Heart left ventricle (tissue), 16 donors: ENCODE results near the gene LGSN. TPM values are rescaled to one million over a fixed set of nuclear protein-coding genes. Genes with fewer than 3 reads are reported as not detected.
"Not testable (repeated sequence)": the region's sequence is repeated elsewhere in the genome, so short reads cannot be mapped to it uniquely, and the experiment has no call there.

Source experiments
- ATAC-seq, 4 donors: fragments of 200-7000 bp; cut with Tn5 transposase; one replicate each; pipeline ENCODE4 v1.9.1; 2020 to 2022; ENCODE audit warnings: moderate library complexity in 4 of 4, mild to moderate bottlenecking in 3 of 4, moderate number of reproducible peaks in 1 of 4
- DNase-seq, 5 donors: peaks; one replicate each; pipeline ENCODE4 v3.0.0-alpha.2; 2020
- H3K27ac ChIP-seq, 12 donors: fragments of 200-600 bp; sonication (generic) in 4 of 12; one replicate each; pipeline versions ENCODE4 v1.5.0 to v1.8.0; 2016 to 2022; ENCODE audit warnings: mild to moderate bottlenecking in 2 of 12
- H3K27me3 ChIP-seq, 9 donors: fragments of 200-600 bp; sonication (generic) in 2 of 9; one replicate each; pipeline versions ENCODE4 v1.5.1 to v1.8.0; 2016 to 2022; ENCODE audit warnings: mild to moderate bottlenecking in 3 of 9
- H3K36me3 ChIP-seq, 9 donors: fragments of 200-600 bp; sonication (generic) in 2 of 9; one replicate each; pipeline versions ENCODE4 v1.5.0 to v1.8.0; 2018 to 2022; ENCODE audit warnings: mild to moderate bottlenecking in 2 of 9
- H3K4me1 ChIP-seq, 12 donors: fragments of 200-600 bp; sonication (generic) in 4 of 12; one replicate each; pipeline versions ENCODE4 v1.5.0 to v1.8.0; 2016 to 2022; ENCODE audit warnings: mild to moderate bottlenecking in 3 of 12
- H3K4me3 ChIP-seq, 12 donors: fragments of 200-600 bp; sonication (generic) in 4 of 12; one replicate each; pipeline versions ENCODE4 v1.5.0 to v1.8.0; 2017 to 2022; ENCODE audit warnings: mild to moderate bottlenecking in 9 of 12, moderate library complexity in 4 of 12
- H3K9me3 ChIP-seq, 12 donors: fragments of 200-600 bp; sonication (generic) in 4 of 12; one replicate each; pipeline versions ENCODE4 v1.5.0 to v1.8.0; 2016 to 2022; ENCODE audit warnings: mild to moderate bottlenecking in 1 of 12
- POLR2A ChIP-seq, 2 donors: fragments of 450-650 bp; IDR thresholded peaks; one replicate each; pipeline ENCODE4 v1.6.1; 2017; ENCODE audit warnings: antibody characterized with exemption in 2 of 2, mild to moderate bottlenecking in 2 of 2, moderate library complexity in 2 of 2
- WGBS, 4 donors: extraction: QIAGEN DNeasy Blood & Tissue Kit in 2 of 4; methylation state at CpG; one replicate each; pipeline versions ENCODE4 v1.1.5 to v1.1.7; 2013 to 2018; 5-methylcytosine and 5-hydroxymethylcytosine counted together
- intact Hi-C, 10 donors: fragments of 100-400 bp; cut with DNase I; formaldehyde crosslinking; loops; one replicate each; pipeline versions ENCODE4 v1.11.1 to v1.14.2; 2022
- polyA plus RNA-seq, 2 donors: library from polyadenylated mRNA; stranded (reverse); fragments of 200-250 nt; gene quantifications; one replicate each; pipeline ENCODE4 v1.2.3, GENCODE V29; 2013
- total RNA-seq, 9 donors: library from RNA; depleted of rRNA in 2 of 9; stranded (reverse); fragments of >200 nt in 2 of 9; fragmentation: NEBNext Ultra II Directional in 3 of 9; extraction: Animal tissue kit (Norgen Biotek cat#: 25700) in 3 of 9; gene quantifications; one replicate each; pipeline versions ENCODE4 v1.1.0 to v1.2.4, GENCODE V29; 2016 to 2023
- TF ChIP-seq, protein P1 (sequence below), 12 donors: fragments of 200-600 bp; sonication (generic) in 4 of 12; IDR thresholded peaks; one replicate each; pipeline versions ENCODE4 v1.5.0 to v1.8.0; 2018 to 2022; ENCODE audit warnings: antibody characterized with exemption in 12 of 12, mild to moderate bottlenecking in 5 of 12
- donor health status: ischemic (EF 13 %, LVEDD 7.1; RV severe dilation, severe dysfunction).
- donor health status: healthy with polysubstance abuse.
- donor health status: DM: no; HTN: yes; CAD: no.
- donor health status: DM: no; HTN: no; CAD: no.
- donor health status: ischemic (EF 25% LVEDD 6.9; RV normal size, moderate dysfunction).
- donor health status: ischemic (EF 25% LVEDD 5.7; RV mildly dilated, moderate dysfunction).
- donor health status: healthy.
- donor health status: DM: yes; HTN: yes; CAD: no.
- donor health status: ischemic (EF 35%, LVEDD 5.7; RV mildly dilated, moderate dysfunction).
- donor health status: nonischemic (EF 11% LVEDD 7.7; RV severe dilation, severe dysfunction).
- donor health status: DM: yes; HTN: yes; CAD: no.
- donor health status: PGD.
- donor health status: ischemic (EF 29% LVEDD 5.4; RV normal size, mild dysfunction).
- donor health status: nonischemic (EF 23%, LVEDD 6.1; RV moderate dilation, normal function).

Gene LGSN
- total and polyA plus RNA-seq, 11 donors: not detected

DNA sequence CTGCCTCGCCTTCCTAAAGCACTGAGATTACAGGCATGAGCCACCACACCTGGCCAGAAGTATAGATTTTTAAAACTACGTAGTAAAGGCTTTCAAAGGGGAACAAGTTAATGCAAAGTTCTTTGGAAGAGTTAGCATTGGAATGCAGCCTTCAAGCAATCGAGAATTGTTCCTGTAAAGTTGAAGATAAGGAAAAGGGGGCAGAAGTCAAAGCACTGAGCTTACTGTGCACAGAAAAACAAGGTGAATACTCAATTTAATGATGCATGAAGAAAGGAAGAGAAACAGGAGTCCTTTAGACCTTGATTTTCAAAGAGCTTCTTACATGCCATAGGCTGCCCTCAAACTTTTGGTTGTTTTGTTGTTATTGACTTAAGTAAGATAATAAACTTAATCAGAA is 29.1 kb upstream of the LGSN start:
- ATAC-seq (no peak), DNase-seq (no peak)
- TF ChIP-seq, protein P1, sequence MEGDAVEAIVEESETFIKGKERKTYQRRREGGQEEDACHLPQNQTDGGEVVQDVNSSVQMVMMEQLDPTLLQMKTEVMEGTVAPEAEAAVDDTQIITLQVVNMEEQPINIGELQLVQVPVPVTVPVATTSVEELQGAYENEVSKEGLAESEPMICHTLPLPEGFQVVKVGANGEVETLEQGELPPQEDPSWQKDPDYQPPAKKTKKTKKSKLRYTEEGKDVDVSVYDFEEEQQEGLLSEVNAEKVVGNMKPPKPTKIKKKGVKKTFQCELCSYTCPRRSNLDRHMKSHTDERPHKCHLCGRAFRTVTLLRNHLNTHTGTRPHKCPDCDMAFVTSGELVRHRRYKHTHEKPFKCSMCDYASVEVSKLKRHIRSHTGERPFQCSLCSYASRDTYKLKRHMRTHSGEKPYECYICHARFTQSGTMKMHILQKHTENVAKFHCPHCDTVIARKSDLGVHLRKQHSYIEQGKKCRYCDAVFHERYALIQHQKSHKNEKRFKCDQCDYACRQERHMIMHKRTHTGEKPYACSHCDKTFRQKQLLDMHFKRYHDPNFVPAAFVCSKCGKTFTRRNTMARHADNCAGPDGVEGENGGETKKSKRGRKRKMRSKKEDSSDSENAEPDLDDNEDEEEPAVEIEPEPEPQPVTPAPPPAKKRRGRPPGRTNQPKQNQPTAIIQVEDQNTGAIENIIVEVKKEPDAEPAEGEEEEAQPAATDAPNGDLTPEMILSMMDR (IDR thresholded peaks at IDR 0.05): no peak
- no peak for TF ChIP-seq POLR2A (IDR thresholded peaks at IDR 0.05)
- intact Hi-C loops: loop anchor here in 1 of 10 donors (2.0 kb wide), 1 partner anchor 250 kb away; no protein-coding TSS in a partner anchor
- Histone ChIP-seq H3K36me3 (no peaks in the 10 kb centered on the region), H3K9me3 (no peaks in the 10 kb centered on the region), H3K4me3 (no peak overlapping the region), H3K4me1 (peaks cover 0 to 13% (median 0%) of the 10 kb centered on the region in 12 donors), H3K27ac (no peak overlapping the region), H3K27me3 (no peaks in the 10 kb centered on the region)
- 55 to 63% (median 58%) methylated on average over 3 of the region's 3 CpGs for WGBS, 4 donors

- H3K9me3 ChIP-seq: no peaks in the 10 kb centered on the region
- WGBS, 4 donors: 56 to 72% (median 65%) methylated on average over 2 of the region's 2 CpGs
- no peaks in the 10 kb centered on the region for H3K36me3 ChIP-seq
- no peak overlapping the region for H3K27ac ChIP-seq
- DNase-seq (no peak), ATAC-seq (no peak)
- intact Hi-C loops: no loop called here
- TF ChIP-seq POLR2A (IDR thresholded peaks at IDR 0.05): no peak
- TF ChIP-seq, protein P1 (IDR thresholded peaks at IDR 0.05): no peak
- peaks cover 0 to 5% (median 0%) of the 10 kb centered on the region in 12 donors for H3K4me1 ChIP-seq
- H3K4me3 ChIP-seq: no peak overlapping the region
- no peaks in the 10 kb centered on the region for H3K27me3 ChIP-seq
These were observed 27.8 kb upstream of the LGSN start for GRCh38 chr6:63347599-63347998.

DNA sequence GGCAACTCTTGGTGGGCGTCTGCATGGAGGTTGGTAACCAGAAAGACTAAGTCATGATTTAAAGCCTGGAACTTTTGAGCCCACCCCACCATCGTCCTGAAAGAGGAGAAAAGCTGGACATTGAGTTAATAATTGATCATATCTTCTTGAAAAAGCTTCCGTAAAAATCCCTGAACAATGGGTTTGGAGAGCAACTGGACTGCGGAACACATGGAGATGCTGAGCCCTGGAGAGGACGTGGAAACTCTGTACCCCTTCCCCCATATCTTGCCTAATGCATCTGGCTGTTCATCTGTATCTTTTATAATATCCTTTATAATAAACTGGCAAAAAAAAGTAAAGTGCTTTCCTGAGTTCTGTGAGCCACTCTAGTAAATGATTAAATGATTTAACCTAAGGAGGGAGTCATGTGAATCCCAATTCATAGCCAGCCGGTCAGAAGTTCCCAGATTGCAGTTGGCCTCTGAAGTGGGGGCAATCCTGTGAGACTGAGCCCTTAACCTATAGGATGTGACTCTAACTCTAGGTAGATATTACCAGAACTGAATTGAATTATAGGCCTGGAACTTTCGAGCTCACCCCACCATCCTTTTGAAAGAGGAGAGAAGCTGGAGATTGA is 26.5 kb upstream of the LGSN start:
- Histone ChIP-seq H3K27ac (no peak overlapping the region), H3K9me3 (peaks cover 0 to 3% (median 0%) of the 10 kb centered on the region in 12 donors), H3K4me3 (no peak overlapping the region), H3K36me3 (no peaks in the 10 kb centered on the region), H3K27me3 (no peaks in the 10 kb centered on the region), H3K4me1 (no peaks in the 10 kb centered on the region)
- DNase-seq (no peak), ATAC-seq (no peak)
- TF ChIP-seq, protein P1 (IDR thresholded peaks at IDR 0.05): no peak
- no peak for TF ChIP-seq POLR2A (IDR thresholded peaks at IDR 0.05)
- 79 to 90% (median 84%) methylated on average over 7 of the region's 7 CpGs for WGBS, 4 donors
- intact Hi-C loops: no loop called here

GRCh38 chr6:63340351-63340750 is 20.6 kb upstream of the LGSN start:
- DNase-seq: no peak
- Histone ChIP-seq H3K4me1 (no peaks in the 10 kb centered on the region), H3K27me3 (no peaks in the 10 kb centered on the region), H3K4me3 (no peak overlapping the region), H3K36me3 (no peaks in the 10 kb centered on the region), H3K9me3 (peaks cover 0 to 31% (median 4%) of the 10 kb centered on the region in 12 donors), H3K27ac (no peak overlapping the region)
- intact Hi-C loops: no loop called here
- ATAC-seq: no peak
- no peak for TF ChIP-seq POLR2A (IDR thresholded peaks at IDR 0.05)
- TF ChIP-seq, protein P1 (IDR thresholded peaks at IDR 0.05): no peak

DNA sequence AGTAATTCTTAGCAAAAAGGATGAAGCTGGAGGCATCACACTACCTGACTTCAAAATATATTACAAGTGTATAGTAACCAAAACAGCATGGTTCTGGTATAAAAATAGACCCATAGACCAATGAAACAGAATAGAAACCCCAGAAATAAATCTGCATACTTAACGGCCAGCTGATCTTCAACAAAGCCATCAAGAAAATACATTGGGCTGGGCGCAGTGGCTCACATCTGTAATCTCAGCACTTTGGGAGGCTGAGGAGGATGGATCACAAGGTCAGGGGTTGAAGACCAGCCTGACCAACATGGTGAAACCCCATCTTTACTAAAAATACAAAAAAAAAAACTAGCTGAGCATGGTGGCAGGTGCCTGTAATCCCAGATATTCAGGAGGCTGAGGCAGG is 14.9 kb upstream of the LGSN start:
- H3K9me3 ChIP-seq: peaks cover 0 to 15% (median 0%) of the 10 kb centered on the region in 12 donors
- H3K4me1 ChIP-seq, H3K4me3 ChIP-seq, ATAC-seq, DNase-seq, H3K36me3 ChIP-seq, H3K27ac ChIP-seq, intact Hi-C loops, H3K27me3 ChIP-seq: not testable (repeated sequence)
- WGBS, 4 donors: 71 to 72% (median 71%) methylated on average over 2 of the region's 2 CpGs
